Sigmoid colon (tissue), 3 donors: ENCODE results near the gene CYTH4.

Source experiments
- CTCF ChIP-seq, 4 experiments: fragments of 450-650 bp in 3 of 4; fragments of 200-600 bp in 1 of 4; IDR thresholded peaks; one replicate each; pipeline ENCODE4 v1.5.1; 2016 to 2019; ENCODE audit warnings: antibody characterized with exemption in 4 of 4, mild to moderate bottlenecking in 3 of 4, moderate library complexity in 2 of 4
- POLR2A ChIP-seq, 2 donors: fragments of 450-650 bp; IDR thresholded peaks; one replicate each; pipeline ENCODE4 v1.6.1; 2016; ENCODE audit warnings: antibody characterized with exemption in 2 of 2, mild to moderate bottlenecking in 2 of 2, moderate library complexity in 2 of 2

GRCh38 chr22:37269936-37270678 lies 12.2 kb upstream of the CYTH4 start:
- TF ChIP-seq POLR2A (IDR thresholded peaks at IDR 0.05) (no peak), CTCF (IDR thresholded peaks at IDR 0.05) (no peak)
